Ishikawa (cell line): ENCODE results near the gene GNG5.

ENCODE experiments used
- CEBPB ChIP-seq: IDR thresholded peaks from 2 replicates; pipeline ENCODE4 v1.6.1; 2012
- CREB1 ChIP-seq: IDR thresholded peaks from 2 replicates; pipeline ENCODE4 v1.6.1; 2012; ENCODE audit warnings: low read depth
- EGR1 ChIP-seq: IDR thresholded peaks from 2 replicates; pipeline ENCODE4 v1.6.1; 2012
- EP300 ChIP-seq: IDR thresholded peaks from 2 replicates; pipeline ENCODE4 v1.6.1; 2012; ENCODE audit warnings: borderline replicate concordance
- FOXM1 ChIP-seq: IDR thresholded peaks from 2 replicates; pipeline ENCODE4 v1.6.1; 2012; ENCODE audit warnings: low read depth, borderline replicate concordance
- NFIC ChIP-seq: IDR thresholded peaks from 2 replicates; pipeline ENCODE4 v1.6.1; 2012
- RAD21 ChIP-seq: IDR thresholded peaks from 2 replicates; pipeline ENCODE4 v1.6.1; 2012; ENCODE audit warnings: low read depth
- TAF1 ChIP-seq: IDR thresholded peaks from 2 replicates; pipeline ENCODE4 v1.6.1; 2012; ENCODE audit warnings: low read depth, mild to moderate bottlenecking
- TCF12 ChIP-seq: IDR thresholded peaks from 2 replicates; pipeline ENCODE4 v1.6.1; 2012; ENCODE audit warnings: low read depth
- TEAD4 ChIP-seq: IDR thresholded peaks from 2 replicates; pipeline ENCODE4 v1.6.1; 2012
- YY1 ChIP-seq: IDR thresholded peaks from 2 replicates; pipeline ENCODE4 v1.6.1; 2012; ENCODE audit warnings: low read depth
- ZBTB7A ChIP-seq: IDR thresholded peaks from 2 replicates; pipeline ENCODE4 v1.6.1; 2012; ENCODE audit warnings: low read depth
- TF ChIP-seq, protein P1 (sequence below): IDR thresholded peaks from 2 replicates; pipeline ENCODE4 v1.6.1; 2012; ENCODE audit warnings: low read depth, mild to moderate bottlenecking
- TF ChIP-seq, protein P2 (sequence below): IDR thresholded peaks from 2 replicates; pipeline ENCODE4 v1.6.1; 2012
- TF ChIP-seq, protein P3 (sequence below): IDR thresholded peaks from 2 replicates; pipeline ENCODE4 v1.6.1; 2012

Gene GNG5

DNA sequence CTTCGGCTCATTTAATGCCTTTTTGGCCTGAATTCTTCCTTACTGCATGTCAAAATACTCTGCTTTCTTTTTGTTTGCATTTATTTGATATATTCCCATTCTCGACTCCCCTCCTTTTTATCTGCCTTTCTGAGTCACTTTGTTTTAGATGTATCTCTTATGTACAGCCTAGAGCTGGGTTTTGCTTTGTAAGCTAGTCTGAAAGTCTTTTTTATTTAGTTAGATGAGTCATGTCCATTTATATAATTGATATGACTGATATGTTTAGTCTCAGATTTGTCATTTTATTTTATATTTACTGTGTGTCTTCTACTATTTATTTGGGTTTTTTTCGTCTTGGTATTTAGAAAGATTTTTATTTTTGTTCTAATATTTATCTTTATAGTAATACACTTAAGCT lies 33.6 kb upstream of the GNG5 start:
- TF ChIP-seq TEAD4 (no peak), FOXM1 (no peak), TAF1 (no peak)

DNA sequence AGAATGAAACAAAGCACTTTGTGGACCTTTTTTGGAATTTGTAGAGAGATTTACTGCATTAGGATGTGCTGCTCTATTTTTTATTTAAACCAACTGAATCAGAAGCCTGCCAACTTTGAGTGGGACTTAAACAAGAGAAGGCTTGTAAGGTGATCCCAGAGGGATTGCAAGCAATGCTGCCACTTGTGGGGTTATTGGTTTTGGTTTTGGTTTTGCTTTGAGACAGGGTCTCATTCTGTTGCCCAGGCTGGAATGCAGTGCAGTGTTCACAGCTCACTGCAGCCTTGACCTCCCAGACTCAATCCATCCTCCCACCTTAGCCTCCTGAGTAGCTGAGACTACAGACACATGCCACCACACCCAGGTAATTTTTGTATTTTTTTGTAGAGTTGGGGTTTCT lies 32.2 kb upstream of the GNG5 start:
- TF ChIP-seq EGR1 = no peak
- TF ChIP-seq, protein P1, sequence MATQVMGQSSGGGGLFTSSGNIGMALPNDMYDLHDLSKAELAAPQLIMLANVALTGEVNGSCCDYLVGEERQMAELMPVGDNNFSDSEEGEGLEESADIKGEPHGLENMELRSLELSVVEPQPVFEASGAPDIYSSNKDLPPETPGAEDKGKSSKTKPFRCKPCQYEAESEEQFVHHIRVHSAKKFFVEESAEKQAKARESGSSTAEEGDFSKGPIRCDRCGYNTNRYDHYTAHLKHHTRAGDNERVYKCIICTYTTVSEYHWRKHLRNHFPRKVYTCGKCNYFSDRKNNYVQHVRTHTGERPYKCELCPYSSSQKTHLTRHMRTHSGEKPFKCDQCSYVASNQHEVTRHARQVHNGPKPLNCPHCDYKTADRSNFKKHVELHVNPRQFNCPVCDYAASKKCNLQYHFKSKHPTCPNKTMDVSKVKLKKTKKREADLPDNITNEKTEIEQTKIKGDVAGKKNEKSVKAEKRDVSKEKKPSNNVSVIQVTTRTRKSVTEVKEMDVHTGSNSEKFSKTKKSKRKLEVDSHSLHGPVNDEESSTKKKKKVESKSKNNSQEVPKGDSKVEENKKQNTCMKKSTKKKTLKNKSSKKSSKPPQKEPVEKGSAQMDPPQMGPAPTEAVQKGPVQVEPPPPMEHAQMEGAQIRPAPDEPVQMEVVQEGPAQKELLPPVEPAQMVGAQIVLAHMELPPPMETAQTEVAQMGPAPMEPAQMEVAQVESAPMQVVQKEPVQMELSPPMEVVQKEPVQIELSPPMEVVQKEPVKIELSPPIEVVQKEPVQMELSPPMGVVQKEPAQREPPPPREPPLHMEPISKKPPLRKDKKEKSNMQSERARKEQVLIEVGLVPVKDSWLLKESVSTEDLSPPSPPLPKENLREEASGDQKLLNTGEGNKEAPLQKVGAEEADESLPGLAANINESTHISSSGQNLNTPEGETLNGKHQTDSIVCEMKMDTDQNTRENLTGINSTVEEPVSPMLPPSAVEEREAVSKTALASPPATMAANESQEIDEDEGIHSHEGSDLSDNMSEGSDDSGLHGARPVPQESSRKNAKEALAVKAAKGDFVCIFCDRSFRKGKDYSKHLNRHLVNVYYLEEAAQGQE = no peak
- TF ChIP-seq CEBPB = no peak
- no peak for TF ChIP-seq NFIC
- TF ChIP-seq CREB1 = no peak
- TF ChIP-seq ZBTB7A = no peak
- no peak for TF ChIP-seq YY1
- no peak for TF ChIP-seq TCF12
- TF ChIP-seq TAF1 = no peak

DNA sequence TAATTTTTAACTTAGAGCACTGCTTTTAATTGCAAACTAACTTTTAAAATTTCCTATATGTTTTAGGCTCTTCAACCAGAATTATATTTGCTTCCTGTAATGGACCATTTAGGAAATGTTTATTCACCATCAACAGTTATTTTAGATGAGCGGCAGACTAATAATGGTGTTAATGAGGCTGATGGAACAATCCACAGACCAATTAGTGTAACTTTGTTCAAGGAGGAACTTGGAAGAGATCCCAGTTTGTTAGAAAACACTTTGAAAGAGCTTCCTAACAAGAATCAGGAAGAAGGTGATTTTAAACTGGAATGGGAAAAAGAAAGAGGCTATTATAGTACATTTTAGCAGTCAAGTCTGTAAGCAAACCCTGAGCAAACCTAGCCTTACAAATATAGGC lies 19.4 kb upstream of the GNG5 start:
- no peak for TF ChIP-seq NFIC
- TF ChIP-seq, protein P2, sequence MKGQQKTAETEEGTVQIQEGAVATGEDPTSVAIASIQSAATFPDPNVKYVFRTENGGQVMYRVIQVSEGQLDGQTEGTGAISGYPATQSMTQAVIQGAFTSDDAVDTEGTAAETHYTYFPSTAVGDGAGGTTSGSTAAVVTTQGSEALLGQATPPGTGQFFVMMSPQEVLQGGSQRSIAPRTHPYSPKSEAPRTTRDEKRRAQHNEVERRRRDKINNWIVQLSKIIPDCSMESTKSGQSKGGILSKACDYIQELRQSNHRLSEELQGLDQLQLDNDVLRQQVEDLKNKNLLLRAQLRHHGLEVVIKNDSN = no peak
- TF ChIP-seq TCF12 = no peak
- TF ChIP-seq, protein P1 = no peak
- TF ChIP-seq RAD21 = no peak
- TF ChIP-seq TAF1 = no peak
- TF ChIP-seq FOXM1 = no peak
- TF ChIP-seq EP300 = no peak
- no peak for TF ChIP-seq EGR1
- TF ChIP-seq CEBPB = no peak
- no peak for TF ChIP-seq ZBTB7A
- no peak for TF ChIP-seq CREB1
- TF ChIP-seq YY1 = no peak
- TF ChIP-seq, protein P3, sequence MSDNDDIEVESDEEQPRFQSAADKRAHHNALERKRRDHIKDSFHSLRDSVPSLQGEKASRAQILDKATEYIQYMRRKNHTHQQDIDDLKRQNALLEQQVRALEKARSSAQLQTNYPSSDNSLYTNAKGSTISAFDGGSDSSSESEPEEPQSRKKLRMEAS = no peak

DNA sequence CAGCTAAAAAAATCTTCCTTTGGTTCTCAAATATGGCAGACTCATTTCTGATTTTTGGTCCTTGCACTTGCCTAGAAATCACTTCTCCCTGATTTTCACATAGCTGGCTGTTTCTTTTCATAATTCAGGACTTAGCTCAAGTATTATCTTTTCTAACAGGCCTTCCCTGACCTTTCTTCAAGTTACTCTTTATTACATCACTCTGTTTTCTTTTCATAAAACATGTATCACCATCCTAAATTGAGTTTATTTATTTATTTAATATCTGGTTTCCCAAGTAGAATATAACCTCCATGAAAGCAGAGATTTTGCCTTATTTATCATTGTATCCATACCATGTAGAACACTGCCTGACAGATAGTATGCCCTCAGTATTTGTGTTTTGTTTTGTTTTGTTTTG lies 18.2 kb upstream of the GNG5 start:
- no peak for TF ChIP-seq TCF12

DNA sequence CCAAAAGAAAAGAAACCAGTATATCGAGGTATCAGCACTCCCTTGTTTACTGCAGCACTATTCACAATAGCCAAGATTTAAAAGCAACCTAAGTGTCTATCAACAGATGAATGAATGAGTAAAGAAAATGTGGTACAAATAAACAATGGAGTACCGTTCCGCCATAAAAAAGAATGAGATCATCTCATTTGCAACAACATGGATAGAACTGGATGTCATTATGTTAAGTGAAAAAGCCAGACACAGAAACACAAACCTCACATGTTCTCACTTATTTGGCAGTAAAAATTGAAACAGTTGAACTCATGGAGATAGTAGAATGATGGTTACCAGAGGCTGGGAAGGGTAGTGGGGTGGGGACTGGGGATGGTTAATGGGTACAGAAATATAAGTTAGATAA lies 4.3 kb upstream of the GNG5 start:
- TF ChIP-seq RAD21 (no peak), TEAD4 (no peak), CEBPB (no peak)
- TF ChIP-seq, protein P1 = no peak

DNA sequence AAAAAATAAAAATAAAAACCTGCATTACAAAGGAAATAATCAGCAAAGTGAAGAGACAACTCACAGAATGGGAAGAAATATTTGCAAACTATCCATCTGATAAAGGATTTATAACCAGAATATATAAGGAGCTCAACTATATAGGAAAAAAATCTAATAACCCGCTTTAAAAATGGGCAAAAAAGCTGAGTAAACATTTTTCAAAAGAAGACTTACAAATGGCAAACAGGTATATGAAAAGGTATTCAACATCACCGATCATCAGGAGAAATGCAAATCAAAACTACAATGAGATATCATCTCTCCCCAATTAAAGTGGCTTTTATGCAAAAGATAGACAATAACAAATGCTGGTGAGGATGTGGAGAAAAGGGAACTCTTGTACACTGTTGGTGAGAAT lies 3.8 kb upstream of the GNG5 start:
- TF ChIP-seq, protein P3 = no peak
- TF ChIP-seq RAD21 (no peak), TAF1 (no peak), EP300 (no peak), CREB1 (no peak), TCF12 (no peak), EGR1 (no peak), ZBTB7A (no peak), TEAD4 (no peak), FOXM1 (no peak), CEBPB (no peak), YY1 (no peak), NFIC (no peak)
- TF ChIP-seq, protein P1 = no peak
- TF ChIP-seq, protein P2 = no peak
